HG03097 (cell line): ENCODE measurements around the gene PDGFRA.

Source experiments
- ATAC-seq: cut with Tn5 transposase; IDR thresholded peaks from one replicate; pipeline ENCODE4 v1.9.1; 2021; ENCODE audit not compliant: unreplicated experiment, low FRiP score

Gene PDGFRA

GRCh38 chr4:54254915-54255246 is 25.8 kb downstream of the PDGFRA start:
- ATAC-seq: no peak

- ATAC-seq: no peak
These were observed 26.8 kb downstream of the PDGFRA start for GRCh38 chr4:54255881-54256280.

GRCh38 chr4:54256491-54257486 is 27.7 kb downstream of the PDGFRA start:
- ATAC-seq: no peak

DNA sequence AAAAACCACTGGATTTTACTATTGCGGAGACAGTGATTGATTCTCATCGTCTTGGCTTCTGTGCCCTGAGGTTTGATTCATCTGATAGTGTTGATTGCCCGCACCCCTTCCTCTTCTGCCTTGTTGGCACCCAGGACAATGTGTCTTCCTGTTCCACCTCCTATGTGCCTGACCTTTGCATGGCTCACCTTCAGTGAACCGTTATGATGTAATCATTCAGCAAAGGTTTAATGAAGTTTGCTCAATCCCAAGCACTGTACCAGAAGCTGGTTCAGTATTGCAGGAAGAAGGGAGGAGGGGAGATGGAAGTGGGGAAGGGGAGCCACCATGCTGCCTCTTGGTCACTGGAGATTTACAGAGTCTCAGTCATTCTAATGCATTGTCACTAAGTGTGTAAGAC is 36.3 kb downstream of the PDGFRA start:
- ATAC-seq: no peak

DNA sequence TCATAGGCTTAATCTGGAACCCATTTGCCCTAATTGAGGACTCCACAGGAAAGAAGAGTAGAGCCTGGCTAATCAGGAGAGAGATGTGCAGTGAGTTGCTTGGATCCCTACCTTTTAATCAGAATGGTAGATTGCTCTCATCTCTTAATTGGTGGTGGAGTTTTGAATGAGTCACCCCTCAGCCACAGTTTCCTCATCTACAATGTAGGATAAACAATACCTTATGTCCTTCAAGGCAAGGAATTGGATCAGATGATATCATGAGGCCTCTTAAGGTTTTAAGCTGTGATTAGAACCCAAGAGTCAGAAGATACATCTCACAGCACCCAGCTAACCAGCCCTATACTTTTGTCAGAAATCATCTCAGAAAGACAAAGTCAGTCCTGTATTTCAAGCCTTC is 39.1 kb downstream of the PDGFRA start:
- ATAC-seq: no peak

DNA sequence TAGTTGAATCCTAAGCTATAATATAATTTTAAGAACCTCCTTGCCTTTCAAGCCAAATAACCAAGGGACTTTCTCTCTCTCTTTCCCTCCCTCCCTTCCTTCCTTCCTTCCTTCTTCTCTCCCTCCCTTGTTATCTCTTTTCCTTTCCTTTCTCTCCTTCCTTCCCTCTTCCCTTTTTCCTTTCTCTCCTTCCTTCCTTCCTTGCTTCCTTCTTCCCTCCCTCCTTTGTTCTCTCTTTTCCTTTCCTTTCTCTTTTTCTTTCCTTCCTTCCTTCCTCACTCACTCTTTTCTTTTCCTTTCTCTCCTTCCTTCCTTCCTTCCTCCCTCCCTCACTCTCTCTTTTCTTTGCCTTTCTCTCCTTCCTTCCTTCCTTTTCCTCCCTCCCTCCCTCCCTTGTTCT is 42.4 kb downstream of the PDGFRA start:
- ATAC-seq: no peak

DNA sequence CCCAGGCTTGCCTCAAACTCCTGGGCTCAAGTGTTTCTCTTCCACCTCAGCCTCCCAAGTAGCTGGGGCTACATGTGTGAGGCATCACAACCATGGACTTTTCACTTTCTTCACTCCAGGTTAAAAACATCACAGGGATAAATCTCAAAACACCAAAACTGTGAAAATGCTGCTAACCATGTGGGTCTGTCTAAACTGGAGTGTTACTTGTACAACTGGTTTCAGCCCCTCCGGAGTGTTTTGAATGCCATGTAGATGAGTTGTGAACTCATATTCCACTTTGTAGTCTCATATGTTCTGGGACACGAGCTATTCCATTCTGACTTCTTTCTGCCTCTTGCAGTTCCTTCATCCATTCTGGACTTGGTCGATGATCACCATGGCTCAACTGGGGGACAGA is 43.0 kb downstream of the PDGFRA start:
- no peak for ATAC-seq

GRCh38 chr4:54274264-54274663 is 45.2 kb downstream of the PDGFRA start:
- ATAC-seq: no peak

- ATAC-seq: no peak
These were observed 45.9 kb downstream of the PDGFRA start for GRCh38 chr4:54274795-54275665.

DNA sequence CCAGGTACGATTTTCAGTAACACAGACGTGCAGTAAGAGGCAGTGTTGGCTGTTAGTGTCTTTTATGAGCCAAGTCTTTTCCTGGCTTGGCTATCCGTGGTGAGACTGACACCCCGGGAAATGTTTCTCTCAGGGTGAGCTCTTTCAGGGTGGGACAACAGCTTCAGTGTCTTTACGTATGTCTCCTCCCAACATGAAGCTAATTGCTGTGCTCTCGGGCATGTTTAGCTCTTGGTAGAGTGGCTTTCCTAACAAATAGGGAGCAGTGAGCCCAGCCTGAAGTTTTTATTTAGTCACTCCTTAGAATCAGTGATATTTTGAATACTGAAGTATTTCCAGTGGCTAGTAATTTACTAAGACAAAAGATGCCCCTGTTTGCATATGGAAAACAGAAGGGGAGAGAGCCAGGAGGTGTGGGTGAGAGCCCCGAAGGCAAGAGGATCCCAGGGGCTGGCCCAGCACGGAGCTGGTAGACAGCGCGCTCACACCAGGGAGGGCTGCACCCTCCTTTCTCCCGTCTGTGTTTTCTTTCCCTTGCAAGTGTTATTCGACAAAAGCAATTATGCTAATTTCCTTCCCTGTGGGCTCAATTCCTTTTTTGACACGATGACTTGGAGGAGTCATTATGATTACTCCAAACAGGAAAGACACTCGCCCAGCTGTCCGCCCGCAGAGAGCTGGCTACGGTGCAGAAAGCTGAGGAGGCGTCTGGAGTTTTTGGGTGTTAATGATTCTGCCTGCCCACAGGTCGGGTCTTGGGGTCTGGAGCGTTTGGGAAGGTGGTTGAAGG is 47.7 kb downstream of the PDGFRA start:
- ATAC-seq: no peak

DNA sequence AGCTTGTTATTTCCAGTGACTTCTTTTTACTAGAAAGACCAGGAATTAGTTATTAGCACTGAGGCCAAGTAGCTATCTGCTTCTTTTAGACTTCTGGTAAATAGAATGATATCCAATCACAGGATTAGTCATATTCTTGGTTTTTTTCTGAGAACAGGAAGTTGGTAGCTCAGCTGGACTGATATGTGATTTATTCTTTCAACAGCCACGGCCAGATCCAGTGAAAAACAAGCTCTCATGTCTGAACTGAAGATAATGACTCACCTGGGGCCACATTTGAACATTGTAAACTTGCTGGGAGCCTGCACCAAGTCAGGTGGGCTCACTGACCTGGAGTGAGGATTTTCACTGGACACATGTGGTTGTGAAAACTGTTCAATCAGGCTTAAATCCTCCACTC is 48.6 kb downstream of the PDGFRA start:
- ATAC-seq: peak; percentile 60

DNA sequence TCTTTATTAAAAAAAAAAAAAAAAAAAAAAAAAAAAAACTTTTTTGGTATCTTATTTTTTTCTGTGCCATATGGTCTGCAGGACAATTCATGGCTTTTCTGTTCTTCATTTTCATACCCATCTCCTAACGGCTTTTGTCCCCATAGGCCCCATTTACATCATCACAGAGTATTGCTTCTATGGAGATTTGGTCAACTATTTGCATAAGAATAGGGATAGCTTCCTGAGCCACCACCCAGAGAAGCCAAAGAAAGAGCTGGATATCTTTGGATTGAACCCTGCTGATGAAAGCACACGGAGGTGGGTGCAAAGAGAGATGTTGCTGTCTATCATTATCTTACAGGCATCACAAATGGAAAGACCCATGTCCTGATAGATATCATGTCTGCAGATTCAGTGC is 49.1 kb downstream of the PDGFRA start:
- no peak for ATAC-seq

- no peak for ATAC-seq
These were observed 52.1 kb downstream of the PDGFRA start for GRCh38 chr4:54281054-54281766.

GRCh38 chr4:54282837-54283236 is 53.7 kb downstream of the PDGFRA start:
- ATAC-seq: no peak

DNA sequence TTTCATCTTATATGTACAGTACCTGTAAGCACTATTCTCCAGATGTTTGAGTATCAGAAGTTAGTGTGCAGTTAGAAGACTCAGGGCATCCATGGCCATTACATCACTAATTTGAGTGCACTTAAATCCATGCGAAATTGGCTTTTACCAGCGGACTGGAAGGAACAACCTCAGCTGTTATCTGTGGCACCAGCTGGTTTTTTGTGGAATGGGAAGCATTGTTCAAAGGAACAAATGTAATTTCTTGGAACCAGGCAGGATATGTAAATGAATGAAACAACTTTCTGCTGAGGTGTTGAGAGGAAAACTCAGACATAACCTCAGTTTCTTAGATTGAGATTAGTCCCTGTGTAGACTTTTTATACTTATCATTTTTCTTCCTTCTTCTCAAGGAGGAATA is 60.2 kb downstream of the PDGFRA start:
- ATAC-seq: no peak

GRCh38 chr4:54290980-54291379 is 61.9 kb downstream of the PDGFRA start:
- ATAC-seq: no peak

GRCh38 chr4:54296548-54297203 is 67.6 kb downstream of the PDGFRA start:
- no peak for ATAC-seq

- ATAC-seq: no peak
These were observed 79.0 kb downstream of the PDGFRA start for GRCh38 chr4:54308110-54308509.
